Heart left ventricle (tissue), 16 donors: Measurements from ENCODE around the gene RBMX. TPM values are rescaled to one million over a fixed set of nuclear protein-coding genes. Genes with fewer than 3 reads are reported as not detected.
A peak's percentile ranks its signal among the peaks of the same experiment; 100 is the strongest.

ENCODE experiments used
- ATAC-seq, 4 donors: fragments of 200-7000 bp; cut with Tn5 transposase; one replicate each; pipeline ENCODE4 v1.9.1; 2020 to 2022; ENCODE audit warnings: moderate library complexity in 4 of 4, mild to moderate bottlenecking in 3 of 4, moderate number of reproducible peaks in 1 of 4
- DNase-seq, 5 donors: peaks; one replicate each; pipeline ENCODE4 v3.0.0-alpha.2; 2020
- H3K27ac ChIP-seq, 12 donors: fragments of 200-600 bp; sonication (generic) in 4 of 12; one replicate each; pipeline versions ENCODE4 v1.5.0 to v1.8.0; 2016 to 2022; ENCODE audit warnings: mild to moderate bottlenecking in 2 of 12
- H3K27me3 ChIP-seq, 9 donors: fragments of 200-600 bp; sonication (generic) in 2 of 9; one replicate each; pipeline versions ENCODE4 v1.5.1 to v1.8.0; 2016 to 2022; ENCODE audit warnings: mild to moderate bottlenecking in 3 of 9
- H3K36me3 ChIP-seq, 9 donors: fragments of 200-600 bp; sonication (generic) in 2 of 9; one replicate each; pipeline versions ENCODE4 v1.5.0 to v1.8.0; 2018 to 2022; ENCODE audit warnings: mild to moderate bottlenecking in 2 of 9
- H3K4me1 ChIP-seq, 12 donors: fragments of 200-600 bp; sonication (generic) in 4 of 12; one replicate each; pipeline versions ENCODE4 v1.5.0 to v1.8.0; 2016 to 2022; ENCODE audit warnings: mild to moderate bottlenecking in 3 of 12
- H3K4me3 ChIP-seq, 12 donors: fragments of 200-600 bp; sonication (generic) in 4 of 12; one replicate each; pipeline versions ENCODE4 v1.5.0 to v1.8.0; 2017 to 2022; ENCODE audit warnings: mild to moderate bottlenecking in 9 of 12, moderate library complexity in 4 of 12
- H3K9me3 ChIP-seq, 12 donors: fragments of 200-600 bp; sonication (generic) in 4 of 12; one replicate each; pipeline versions ENCODE4 v1.5.0 to v1.8.0; 2016 to 2022; ENCODE audit warnings: mild to moderate bottlenecking in 1 of 12
- CTCF ChIP-seq, 12 donors: fragments of 200-600 bp; sonication (generic) in 4 of 12; IDR thresholded peaks; one replicate each; pipeline versions ENCODE4 v1.5.0 to v1.8.0; 2018 to 2022; ENCODE audit warnings: antibody characterized with exemption in 12 of 12, mild to moderate bottlenecking in 5 of 12
- POLR2A ChIP-seq, 2 donors: fragments of 450-650 bp; IDR thresholded peaks; one replicate each; pipeline ENCODE4 v1.6.1; 2017; ENCODE audit warnings: antibody characterized with exemption in 2 of 2, mild to moderate bottlenecking in 2 of 2, moderate library complexity in 2 of 2
- WGBS, 4 donors: extraction: QIAGEN DNeasy Blood & Tissue Kit in 2 of 4; methylation state at CpG; one replicate each; pipeline versions ENCODE4 v1.1.5 to v1.1.7; 2013 to 2018; 5-methylcytosine and 5-hydroxymethylcytosine counted together
- intact Hi-C, 10 donors: fragments of 100-400 bp; cut with DNase I; formaldehyde crosslinking; loops; one replicate each; pipeline versions ENCODE4 v1.11.1 to v1.14.2; 2022
- polyA plus RNA-seq, 2 donors: library from polyadenylated mRNA; stranded (reverse); fragments of 200-250 nt; gene quantifications; one replicate each; pipeline ENCODE4 v1.2.3, GENCODE V29; 2013
- total RNA-seq, 9 donors: library from RNA; depleted of rRNA in 2 of 9; stranded (reverse); fragments of >200 nt in 2 of 9; fragmentation: NEBNext Ultra II Directional in 3 of 9; extraction: Animal tissue kit (Norgen Biotek cat#: 25700) in 3 of 9; gene quantifications; one replicate each; pipeline versions ENCODE4 v1.1.0 to v1.2.4, GENCODE V29; 2016 to 2023
- donor health status: ischemic (EF 13 %, LVEDD 7.1; RV severe dilation, severe dysfunction).
- donor health status: healthy with polysubstance abuse.
- donor health status: DM: no; HTN: yes; CAD: no.
- donor health status: DM: no; HTN: no; CAD: no.
- donor health status: ischemic (EF 25% LVEDD 6.9; RV normal size, moderate dysfunction).
- donor health status: ischemic (EF 25% LVEDD 5.7; RV mildly dilated, moderate dysfunction).
- donor health status: healthy.
- donor health status: DM: yes; HTN: yes; CAD: no.
- donor health status: ischemic (EF 35%, LVEDD 5.7; RV mildly dilated, moderate dysfunction).
- donor health status: nonischemic (EF 11% LVEDD 7.7; RV severe dilation, severe dysfunction).
- donor health status: DM: yes; HTN: yes; CAD: no.
- donor health status: PGD.
- donor health status: ischemic (EF 29% LVEDD 5.4; RV normal size, mild dysfunction).
- donor health status: nonischemic (EF 23%, LVEDD 6.1; RV moderate dilation, normal function).

The RBMX gene
- total and polyA plus RNA-seq, 11 donors, result 60.3 to 182 (median 89.9) TPM

- intact Hi-C loops, result loop anchor here in 2 of 10 donors (5.0 to 10.0 kb wide), 2 partner anchors 102 to 150 kb away; no protein-coding TSS in a partner anchor
- ATAC-seq, result peak; percentile 38 to 64 (median 50)
- no peak overlapping the region for H3K4me3 ChIP-seq
- no peaks in the 10 kb centered on the region for H3K27me3 ChIP-seq
- peaks cover 0 to 40% (median 6%) of the 10 kb centered on the region in 12 donors for H3K4me1 ChIP-seq
- peaks cover 0 to 95% (median 67%) of the 10 kb centered on the region in 9 donors for H3K36me3 ChIP-seq
- no peaks in the 10 kb centered on the region for H3K9me3 ChIP-seq
- H3K27ac ChIP-seq, result peak overlapping the region in 5 of 12 donors; percentile 14 to 46 (median 30)
- no peak for DNase-seq
- 32 to 62% (median 46%) methylated on average over 4 of the region's 4 CpGs for WGBS, 4 donors
- TF ChIP-seq CTCF (IDR thresholded peaks at IDR 0.05), result no peak
- TF ChIP-seq POLR2A (IDR thresholded peaks at IDR 0.05), result no peak
These were observed 13.4 kb downstream of the RBMX start for GRCh38 chrX:136867096-136867491.

GRCh38 chrX:136866337-136867095 lies 14.0 kb downstream of the RBMX start:
- intact Hi-C loops, result loop anchor here in 2 of 10 donors (5.0 to 10.0 kb wide), 2 partner anchors 102 to 149 kb away; no protein-coding TSS in a partner anchor
- no peak overlapping the region for H3K4me3 ChIP-seq
- H3K4me1 ChIP-seq, result peaks cover 0 to 40% (median 6%) of the 10 kb centered on the region in 12 donors
- H3K9me3 ChIP-seq, result no peaks in the 10 kb centered on the region
- no peak for TF ChIP-seq CTCF (IDR thresholded peaks at IDR 0.05)
- DNase-seq (no peak), ATAC-seq (peak in 2 of 4 donors; percentile 40 to 41)
- H3K27me3 ChIP-seq, result no peaks in the 10 kb centered on the region
- H3K36me3 ChIP-seq, result peaks cover 0 to 95% (median 66%) of the 10 kb centered on the region in 9 donors
- 59 to 62% (median 61%) methylated on average over 14 of the region's 14 CpGs for WGBS, 4 donors
- peak overlapping the region in 5 of 12 donors; percentile 14 to 46 (median 30) for H3K27ac ChIP-seq

GRCh38 chrX:136865270-136866158 lies 15.0 kb downstream of the RBMX start:
- ATAC-seq (no peak), DNase-seq (no peak)
- H3K27ac ChIP-seq, result no peak overlapping the region
- H3K36me3 ChIP-seq, result peaks cover 0 to 95% (median 67%) of the 10 kb centered on the region in 9 donors
- H3K9me3 ChIP-seq, result no peaks in the 10 kb centered on the region
- H3K4me1 ChIP-seq, result peaks cover 0 to 39% (median 6%) of the 10 kb centered on the region in 12 donors
- H3K27me3 ChIP-seq, result no peaks in the 10 kb centered on the region
- no peak overlapping the region for H3K4me3 ChIP-seq
- TF ChIP-seq POLR2A (IDR thresholded peaks at IDR 0.05) (no peak), CTCF (IDR thresholded peaks at IDR 0.05) (no peak)
- intact Hi-C loops, result loop anchor here in 2 of 10 donors (5.0 to 10.0 kb wide), 2 partner anchors 101 to 148 kb away; no protein-coding TSS in a partner anchor
- WGBS, 4 donors, result 83 to 98% (median 89%) methylated on average over 9 of the region's 9 CpGs
